ENCODE measurements around the gene UPK3B.
A peak's percentile ranks its signal among the peaks of the same experiment; 100 is the strongest.
"Not testable (repeated sequence)": the region's sequence is repeated elsewhere in the genome, so short reads cannot be mapped to it uniquely, and the experiment has no call there.

Gene UPK3B

GRCh38 chr7:76495717-76496116 is 14.6 kb upstream of the UPK3B start:
- DNase-seq, result not testable (repeated sequence)

GRCh38 chr7:76497918-76498582 is 12.3 kb upstream of the UPK3B start:
- not testable (repeated sequence) for DNase-seq

- not testable (repeated sequence) for DNase-seq
Observed at GRCh38 chr7:76498583-76499200, 11.7 kb upstream of the UPK3B start.

- not testable (repeated sequence) for DNase-seq
Observed at GRCh38 chr7:76499201-76499923, 11.0 kb upstream of the UPK3B start.

- DNase-seq, result not testable (repeated sequence)
Observed at GRCh38 chr7:76499924-76500241, 10.5 kb upstream of the UPK3B start.

GRCh38 chr7:76502224-76502623 is 8.1 kb upstream of the UPK3B start:
- DNase-seq, result not testable (repeated sequence)

- DNase-seq, result not testable (repeated sequence)
Observed at GRCh38 chr7:76502836-76503235, 7.5 kb upstream of the UPK3B start.

- DNase-seq, result not testable (repeated sequence)
Observed at GRCh38 chr7:76503244-76503643, 7.1 kb upstream of the UPK3B start.

GRCh38 chr7:76504351-76505167 is 5.8 kb upstream of the UPK3B start:
- DNase-seq, result not testable (repeated sequence)

- no peak for DNase-seq
Observed at GRCh38 chr7:76505168-76506080, 4.9 kb upstream of the UPK3B start.

- DNase-seq, result no peak
Observed at GRCh38 chr7:76506081-76506440, 4.3 kb upstream of the UPK3B start.

GRCh38 chr7:76506643-76507042 is 3.7 kb upstream of the UPK3B start:
- not testable (repeated sequence) for DNase-seq

GRCh38 chr7:76507723-76508406 is 2.5 kb upstream of the UPK3B start:
- DNase-seq, result peak; percentile 9

GRCh38 chr7:76511200-76511910 is 1.0 kb downstream of the UPK3B start:
- DNase-seq, result not testable (repeated sequence)

- DNase-seq, result not testable (repeated sequence)
Observed at GRCh38 chr7:76511911-76512885, 1.8 kb downstream of the UPK3B start.

- no peak for DNase-seq
Observed at GRCh38 chr7:76512941-76513816, 2.8 kb downstream of the UPK3B start.

- DNase-seq, result no peak
Observed at GRCh38 chr7:76513817-76514799, 3.8 kb downstream of the UPK3B start.

Data from CD4-positive, alpha-beta T cell treated with Interleukin-4 for 4 hours (primary cell).